Activated naive CD8-positive, alpha-beta T cell (primary cell): ENCODE results near the gene SMC4.

Experiments used
- H3K27ac Mint-ChIP-seq: one replicate; pipeline ENCODE4 v1.8.0; 2021; ENCODE audit warnings: mixed read lengths
- H3K27me3 Mint-ChIP-seq: one replicate; pipeline ENCODE4 v1.8.0; 2021; ENCODE audit warnings: mixed read lengths
- H3K36me3 Mint-ChIP-seq: one replicate; pipeline ENCODE4 v1.8.0; 2021; ENCODE audit warnings: mixed read lengths
- H3K4me1 Mint-ChIP-seq: one replicate; pipeline ENCODE4 v1.8.0; 2021; ENCODE audit warnings: low read depth, mixed read lengths
- H3K4me3 Mint-ChIP-seq: one replicate; pipeline ENCODE4 v1.8.0; 2021; ENCODE audit warnings: mild to moderate bottlenecking, mixed read lengths
- H3K9me3 Mint-ChIP-seq: one replicate; pipeline ENCODE4 v1.8.0; 2021; ENCODE audit warnings: low read depth, mixed read lengths

SMC4 gene

GRCh38 chr3:160403796-160404470 is 4.5 kb downstream of the SMC4 start:
- H3K9me3 Mint-ChIP-seq, result no peaks in the 10 kb centered on the region

GRCh38 chr3:160409812-160410610 is 10.6 kb downstream of the SMC4 start:
- Mint-ChIP-seq H3K4me1 (peaks cover 3% of the 10 kb centered on the region), H3K36me3 (peaks cover 4% of the 10 kb centered on the region), H3K27ac (no peak overlapping the region), H3K27me3 (no peaks in the 10 kb centered on the region), H3K9me3 (no peaks in the 10 kb centered on the region), H3K4me3 (no peak overlapping the region)

More at GRCh38 chr3:160403796-160404470, 4.5 kb downstream of the SMC4 start:
- peaks cover 10% of the 10 kb centered on the region for H3K27me3 Mint-ChIP-seq
- no peak overlapping the region for H3K27ac Mint-ChIP-seq
- peak overlapping the region; percentile 93 for H3K4me3 Mint-ChIP-seq
- H3K4me1 Mint-ChIP-seq, result peaks cover 36% of the 10 kb centered on the region
- H3K36me3 Mint-ChIP-seq, result peaks cover 24% of the 10 kb centered on the region

DNA sequence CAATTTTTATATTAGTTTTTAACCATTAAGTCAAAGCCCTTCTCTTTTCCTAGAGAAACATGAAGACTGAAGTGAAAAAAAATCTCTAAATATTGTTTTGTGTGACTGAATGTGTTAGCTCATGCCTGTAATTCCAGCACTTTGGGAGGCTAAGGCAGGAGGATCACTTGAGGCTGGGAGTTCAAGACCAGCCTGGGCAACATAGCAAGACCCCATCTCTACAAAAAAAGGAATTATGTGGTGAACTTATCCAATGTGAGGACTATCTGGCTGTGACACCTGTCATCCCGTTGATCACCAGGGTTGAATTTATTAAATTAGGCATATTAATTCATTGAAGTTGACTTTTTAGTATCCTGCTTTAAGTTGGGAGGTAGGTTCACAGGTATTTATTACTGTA is 13.0 kb downstream of the SMC4 start:
- H3K36me3 Mint-ChIP-seq, result peaks cover 8% of the 10 kb centered on the region
- peaks cover 9% of the 10 kb centered on the region for H3K4me1 Mint-ChIP-seq

DNA sequence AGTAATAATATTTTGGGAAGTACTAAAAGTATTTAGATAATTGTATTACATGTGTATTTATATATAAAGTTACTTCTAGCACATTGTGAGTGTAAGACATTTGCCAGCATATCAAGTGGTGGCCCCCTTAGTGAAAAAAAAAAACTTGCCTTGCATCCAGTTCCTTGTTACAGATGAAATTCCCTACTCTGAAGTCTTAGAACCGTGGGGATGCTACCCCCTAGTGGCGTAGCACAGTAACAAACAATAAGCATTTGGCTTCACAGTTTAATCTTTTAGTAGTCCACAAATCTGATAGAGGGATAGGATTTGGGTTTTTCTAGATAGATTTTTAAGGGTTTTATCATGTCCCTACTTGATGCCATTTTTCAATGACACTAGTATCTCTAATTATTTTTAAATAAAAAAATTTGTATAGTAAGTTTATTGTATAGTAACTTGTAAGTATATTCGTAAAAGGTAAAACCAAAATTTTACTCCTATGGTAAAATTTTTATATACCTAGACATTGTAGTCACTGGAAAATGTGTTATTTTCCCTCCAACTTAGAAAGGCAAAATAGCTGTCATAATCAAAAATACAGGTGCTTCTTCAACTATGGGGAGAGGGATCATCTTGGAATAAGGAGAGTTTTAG is 14.3 kb downstream of the SMC4 start:
- Mint-ChIP-seq H3K4me1 (peaks cover 7% of the 10 kb centered on the region), H3K36me3 (peaks cover 5% of the 10 kb centered on the region), H3K27me3 (no peaks in the 10 kb centered on the region), H3K4me3 (no peak overlapping the region), H3K9me3 (no peaks in the 10 kb centered on the region), H3K27ac (no peak overlapping the region)

More for the DNA sequence above, 13.0 kb downstream of the SMC4 start:
- Mint-ChIP-seq H3K27ac (no peak overlapping the region), H3K9me3 (no peaks in the 10 kb centered on the region), H3K27me3 (no peaks in the 10 kb centered on the region), H3K4me3 (no peak overlapping the region)

DNA sequence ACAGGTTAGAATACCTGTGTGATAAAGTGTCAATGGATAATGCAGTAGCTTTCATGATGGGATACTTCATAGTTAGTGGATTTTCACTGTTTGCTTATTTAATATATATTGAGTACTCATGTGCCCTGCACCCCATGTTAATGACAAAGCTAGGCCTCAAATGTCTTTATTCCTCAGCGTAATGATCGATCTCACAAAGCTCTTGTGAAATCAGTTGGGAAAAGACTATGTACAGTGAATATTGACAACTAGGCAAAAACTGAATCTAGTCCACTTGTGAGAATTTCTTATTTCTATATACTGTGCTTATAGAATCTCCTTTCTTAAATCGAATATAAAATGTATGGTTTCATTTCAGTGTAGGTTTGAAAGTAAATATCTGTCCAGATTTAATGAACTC is 17.9 kb downstream of the SMC4 start:
- H3K27me3 Mint-ChIP-seq, result no peaks in the 10 kb centered on the region
- H3K36me3 Mint-ChIP-seq, result peaks cover 8% of the 10 kb centered on the region
- H3K9me3 Mint-ChIP-seq, result no peaks in the 10 kb centered on the region
- no peak overlapping the region for H3K27ac Mint-ChIP-seq
- H3K4me1 Mint-ChIP-seq, result peaks cover 8% of the 10 kb centered on the region
- no peak overlapping the region for H3K4me3 Mint-ChIP-seq

DNA sequence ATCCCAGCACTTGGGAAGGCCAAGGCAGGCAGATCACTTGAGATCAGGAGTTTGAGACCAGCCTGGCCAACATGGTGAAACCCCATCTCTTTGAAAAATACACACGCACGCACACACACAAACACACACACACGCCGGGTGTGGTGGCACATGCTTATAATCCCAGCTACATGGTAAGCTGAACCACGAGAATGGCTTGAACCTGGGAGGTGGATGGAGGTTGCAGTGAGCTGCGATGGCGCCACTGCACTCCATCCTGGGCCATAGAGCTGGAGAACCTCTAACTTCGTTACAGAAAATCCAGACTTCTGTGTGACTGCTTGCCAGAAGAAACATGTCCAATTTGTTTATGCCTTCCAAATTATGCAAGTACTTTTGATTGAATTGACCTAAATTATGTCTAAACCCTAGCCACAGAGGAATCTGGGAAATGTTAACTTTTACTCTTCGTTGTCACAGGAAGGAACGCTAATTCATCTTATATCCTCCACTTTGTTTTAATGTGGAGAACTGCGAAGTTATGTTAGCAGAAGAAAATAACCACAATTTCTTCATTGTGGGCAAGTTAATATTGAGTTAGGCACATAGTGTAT is 28.5 kb downstream of the SMC4 start:
- no peak overlapping the region for H3K4me3 Mint-ChIP-seq
- no peaks in the 10 kb centered on the region for H3K9me3 Mint-ChIP-seq
- H3K4me1 Mint-ChIP-seq, result no peaks in the 10 kb centered on the region
- peak overlapping the region; percentile 16 for H3K27ac Mint-ChIP-seq
- no peaks in the 10 kb centered on the region for H3K27me3 Mint-ChIP-seq
- peaks cover 4% of the 10 kb centered on the region for H3K36me3 Mint-ChIP-seq

DNA sequence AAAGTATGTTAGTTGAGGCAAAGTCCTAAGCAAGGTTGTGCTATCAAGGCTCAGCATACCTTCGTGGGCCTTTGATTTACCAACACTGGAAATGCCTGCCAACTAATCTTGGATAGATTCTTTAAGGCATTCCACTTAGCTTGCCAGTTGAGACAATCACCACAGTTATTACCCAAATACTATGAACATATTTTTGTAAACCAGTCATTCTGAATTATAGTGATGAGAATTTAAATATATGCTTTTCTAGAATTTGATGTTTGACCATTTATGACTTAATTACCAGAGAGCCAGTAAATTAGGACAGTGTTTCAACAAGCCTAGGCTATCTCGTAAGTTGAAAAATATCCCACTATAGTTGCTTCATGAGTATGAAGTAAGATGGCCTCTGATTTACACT is 34.6 kb downstream of the SMC4 start:
- peaks cover 5% of the 10 kb centered on the region for H3K36me3 Mint-ChIP-seq
- peaks cover 29% of the 10 kb centered on the region for H3K4me1 Mint-ChIP-seq
- no peaks in the 10 kb centered on the region for H3K9me3 Mint-ChIP-seq

DNA sequence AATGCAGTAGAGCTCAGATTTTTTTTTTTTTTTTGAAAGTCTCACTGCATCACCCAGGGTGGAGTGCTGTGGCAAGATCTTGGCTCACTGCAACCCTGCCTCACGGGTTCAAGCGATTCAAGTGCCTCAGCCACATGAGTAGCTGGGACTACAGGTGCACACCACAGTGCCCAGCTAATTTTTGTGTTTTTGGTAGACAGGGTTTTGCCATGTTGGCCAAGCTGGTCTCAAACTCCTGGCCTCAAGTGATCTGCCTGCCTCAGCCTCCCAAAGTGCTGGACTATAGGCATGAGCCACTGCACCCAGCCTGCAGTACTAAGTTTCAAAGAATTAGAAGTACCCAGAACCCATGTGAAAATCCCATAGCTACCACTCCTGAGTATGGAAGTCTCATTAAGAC is 35.6 kb downstream of the SMC4 start:
- Mint-ChIP-seq H3K9me3 (no peaks in the 10 kb centered on the region), H3K27ac (no peak overlapping the region), H3K4me1 (peaks cover 33% of the 10 kb centered on the region), H3K36me3 (peaks cover 11% of the 10 kb centered on the region), H3K27me3 (no peaks in the 10 kb centered on the region), H3K4me3 (no peak overlapping the region)

More for the DNA sequence above, 34.6 kb downstream of the SMC4 start:
- Mint-ChIP-seq H3K4me3 (no peak overlapping the region), H3K27ac (no peak overlapping the region), H3K27me3 (no peaks in the 10 kb centered on the region)

GRCh38 chr3:160435747-160436146 is 36.3 kb downstream of the SMC4 start:
- Mint-ChIP-seq H3K36me3 (peaks cover 14% of the 10 kb centered on the region), H3K4me3 (no peak overlapping the region), H3K27me3 (no peaks in the 10 kb centered on the region), H3K27ac (no peak overlapping the region), H3K4me1 (peaks cover 36% of the 10 kb centered on the region), H3K9me3 (no peaks in the 10 kb centered on the region)

GRCh38 chr3:160437083-160437455 is 37.6 kb downstream of the SMC4 start:
- no peaks in the 10 kb centered on the region for H3K9me3 Mint-ChIP-seq
- no peaks in the 10 kb centered on the region for H3K27me3 Mint-ChIP-seq
- H3K4me1 Mint-ChIP-seq, result peaks cover 40% of the 10 kb centered on the region
- H3K36me3 Mint-ChIP-seq, result peaks cover 17% of the 10 kb centered on the region
- H3K4me3 Mint-ChIP-seq, result no peak overlapping the region
- no peak overlapping the region for H3K27ac Mint-ChIP-seq

- Mint-ChIP-seq H3K9me3 (peaks cover 4% of the 10 kb centered on the region), H3K27me3 (no peaks in the 10 kb centered on the region), H3K36me3 (peaks cover 20% of the 10 kb centered on the region), H3K4me3 (no peak overlapping the region), H3K27ac (no peak overlapping the region), H3K4me1 (peaks cover 46% of the 10 kb centered on the region)
Measured at GRCh38 chr3:160440687-160441086, 41.2 kb downstream of the SMC4 start.

DNA sequence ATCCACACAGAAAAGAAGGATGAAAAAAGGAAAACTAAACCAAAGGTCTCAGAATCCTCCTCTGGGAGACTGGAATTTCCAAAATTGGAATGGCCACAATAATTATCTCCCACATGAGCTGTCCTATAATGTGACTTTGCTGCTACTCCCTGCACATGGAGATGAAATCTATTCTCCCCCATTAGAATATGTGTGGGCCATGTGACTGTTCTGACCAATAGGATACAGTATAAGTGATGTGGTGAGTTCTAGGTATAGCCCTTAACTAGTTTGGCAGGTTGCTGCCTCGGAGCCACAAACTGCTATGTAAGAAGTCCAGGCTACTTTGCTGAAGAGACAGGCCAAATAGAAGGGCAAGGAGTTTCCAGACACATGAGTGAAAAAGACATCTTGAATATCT is 45.0 kb downstream of the SMC4 start:
- Mint-ChIP-seq H3K36me3 (peaks cover 22% of the 10 kb centered on the region), H3K4me3 (no peak overlapping the region), H3K9me3 (peaks cover 4% of the 10 kb centered on the region), H3K4me1 (peaks cover 41% of the 10 kb centered on the region), H3K27ac (no peak overlapping the region), H3K27me3 (no peaks in the 10 kb centered on the region)

DNA sequence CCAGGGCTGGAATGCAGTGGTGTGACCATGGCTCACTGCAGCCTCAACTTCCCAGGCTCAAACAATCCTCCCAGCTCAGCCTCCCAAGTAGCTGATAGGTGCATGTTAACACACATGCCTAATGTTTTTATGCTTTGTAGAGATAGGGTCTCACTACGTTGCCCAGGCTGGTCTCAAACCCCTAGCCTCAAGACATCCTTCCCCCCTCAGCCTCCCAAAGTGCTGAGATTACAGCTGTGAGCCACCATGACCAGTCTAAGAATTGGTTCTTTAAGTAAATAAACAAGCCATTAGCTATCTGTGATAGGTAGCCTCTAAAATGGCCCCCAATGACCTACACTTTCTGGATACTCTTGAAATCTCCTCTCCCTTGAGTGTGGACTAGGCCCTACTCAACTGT is 46.4 kb downstream of the SMC4 start:
- H3K36me3 Mint-ChIP-seq, result peaks cover 13% of the 10 kb centered on the region

GRCh38 chr3:160446522-160447056 is 47.1 kb downstream of the SMC4 start:
- H3K27me3 Mint-ChIP-seq, result no peaks in the 10 kb centered on the region
- H3K4me1 Mint-ChIP-seq, result peaks cover 41% of the 10 kb centered on the region
- peaks cover 13% of the 10 kb centered on the region for H3K36me3 Mint-ChIP-seq
- no peak overlapping the region for H3K4me3 Mint-ChIP-seq
- peaks cover 4% of the 10 kb centered on the region for H3K9me3 Mint-ChIP-seq
- no peak overlapping the region for H3K27ac Mint-ChIP-seq

More for the DNA sequence above, 46.4 kb downstream of the SMC4 start:
- Mint-ChIP-seq H3K27ac (no peak overlapping the region), H3K4me3 (no peak overlapping the region), H3K9me3 (peaks cover 4% of the 10 kb centered on the region), H3K4me1 (peaks cover 41% of the 10 kb centered on the region), H3K27me3 (no peaks in the 10 kb centered on the region)

DNA sequence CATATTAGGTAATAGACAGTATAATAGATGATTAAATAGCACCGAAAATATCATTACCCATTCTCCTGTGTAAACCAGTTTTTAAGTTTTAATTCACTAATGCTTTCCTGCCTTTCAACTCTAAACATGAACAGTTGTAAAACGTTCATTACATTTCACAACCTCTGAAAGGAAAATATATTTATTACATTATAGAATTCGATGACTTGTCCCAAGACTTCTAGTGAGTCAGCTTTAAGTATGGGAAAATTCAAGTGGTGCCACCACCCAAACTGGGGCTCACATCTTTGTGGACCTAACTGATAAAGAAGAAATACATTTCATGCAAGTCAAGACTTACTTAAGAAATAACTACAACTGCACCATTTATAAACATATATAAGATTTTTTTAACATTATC is 48.1 kb downstream of the SMC4 start:
- H3K4me3 Mint-ChIP-seq, result peak overlapping the region; percentile 23
- peaks cover 11% of the 10 kb centered on the region for H3K36me3 Mint-ChIP-seq
- peaks cover 37% of the 10 kb centered on the region for H3K4me1 Mint-ChIP-seq
- H3K27me3 Mint-ChIP-seq, result no peaks in the 10 kb centered on the region
- H3K27ac Mint-ChIP-seq, result no peak overlapping the region
- H3K9me3 Mint-ChIP-seq, result peaks cover 4% of the 10 kb centered on the region
